A673 (cell line): ENCODE data around the gene STX8. TPM values are rescaled to one million over a fixed set of nuclear protein-coding genes. Genes with fewer than 3 reads are reported as not detected.

Source experiments
- BruUV-seq: library from RNA; stranded (reverse); fragments of 400-500 nt; replicated peaks from 2 replicates; lab custom pipeline; 2021; lab: Mats Ljungman, UMichigan
- CTCF ChIA-PET: fragments of 300-600 bp; sonication (Branson Sonifier 250); formaldehyde crosslinking; loops from one replicate; lab custom pipeline; 2022; ENCODE audit warnings: antibody characterized with exemption; lab: Charles Lee
- POLR2A ChIA-PET: fragments of 300-600 bp; sonication (Branson Sonifier 250); formaldehyde crosslinking; loops from one replicate; lab custom pipeline; 2022; ENCODE audit warnings: antibody characterized with exemption; ENCODE audit not compliant: low non-redundant PET; lab: Charles Lee
- DNase-seq: peaks from one replicate; pipeline ENCODE4 v3.0.0-alpha.2; 2015; ENCODE audit warnings: low spot score
- H3K27ac ChIP-seq: fragments of 200-600 bp; sonication (generic); 2 replicates; pipeline ENCODE4 v1.5.1; 2016; ENCODE audit warnings: mixed run types, low read depth, mild to moderate bottlenecking, mixed read lengths, antibody characterized with exemption, low read length; ENCODE audit not compliant: poor library complexity, severe bottlenecking
- H3K27me3 ChIP-seq: fragments of 200-600 bp; sonication (generic); replicated peaks from 2 replicates; pipeline ENCODE4 v1.6.1; 2017; ENCODE audit warnings: mixed run types, low read depth, mild to moderate bottlenecking, mixed read lengths, antibody characterized with exemption, low read length; ENCODE audit not compliant: insufficient read depth, poor library complexity
- H3K36me3 ChIP-seq: fragments of 200-600 bp; sonication (generic); 2 replicates; pipeline ENCODE4 v1.6.1; 2016; ENCODE audit warnings: mixed run types, mild to moderate bottlenecking, mixed read lengths, antibody characterized with exemption, low read length; ENCODE audit not compliant: insufficient read depth, poor library complexity, severe bottlenecking
- H3K4me1 ChIP-seq: fragments of 200-600 bp; sonication (generic); 2 replicates; pipeline ENCODE4 v1.6.1; 2017; ENCODE audit warnings: mixed run types, mild to moderate bottlenecking, mixed read lengths, antibody characterized with exemption, low read length; ENCODE audit not compliant: insufficient read depth, poor library complexity, severe bottlenecking
- H3K4me3 ChIP-seq: fragments of 200-600 bp; sonication (generic); 2 replicates; pipeline ENCODE4 v1.5.1; 2016; ENCODE audit warnings: low read depth, mixed run types, mild to moderate bottlenecking, mixed read lengths, low read length; ENCODE audit not compliant: poor library complexity, severe bottlenecking
- H3K9me3 ChIP-seq: fragments of 200-600 bp; sonication (generic); 2 replicates; pipeline ENCODE4 v1.6.1; 2016; ENCODE audit warnings: mixed run types, low read depth, mild to moderate bottlenecking, mixed read lengths, antibody characterized with exemption, low read length; ENCODE audit not compliant: poor library complexity, severe bottlenecking
- EZH2 ChIP-seq: fragments of 200-600 bp; sonication (generic); IDR thresholded peaks from 2 replicates; pipeline ENCODE4 v1.6.1; 2017; ENCODE audit warnings: borderline replicate concordance, low read depth, mild to moderate bottlenecking, mixed read lengths, antibody characterized with exemption, low read length; ENCODE audit not compliant: poor library complexity, severe bottlenecking
- intact Hi-C: fragments of 100-400 bp; cut with micrococcal nuclease; formaldehyde crosslinking; loops from one replicate; pipeline ENCODE4 v1.10.0; 2022; ENCODE audit not compliant: unreplicated experiment
- total RNA-seq: library from RNA; stranded (reverse); gene quantifications from 2 replicates; pipeline ENCODE4 v1.2.3, GENCODE V29; 2021
- TF ChIP-seq, protein P1 (sequence below): fragments of 300-800, 200-600 bp; sonication (generic); conservative IDR thresholded peaks from 2 replicates; pipeline ENCODE4 v1.5.1; 2017; ENCODE audit warnings: low read depth, mild to moderate bottlenecking, antibody characterized with exemption, low read length, moderate library complexity, mixed read lengths

STX8 gene
- total RNA-seq, 1 experiment from 2014 or later, result 51.4 TPM

DNA sequence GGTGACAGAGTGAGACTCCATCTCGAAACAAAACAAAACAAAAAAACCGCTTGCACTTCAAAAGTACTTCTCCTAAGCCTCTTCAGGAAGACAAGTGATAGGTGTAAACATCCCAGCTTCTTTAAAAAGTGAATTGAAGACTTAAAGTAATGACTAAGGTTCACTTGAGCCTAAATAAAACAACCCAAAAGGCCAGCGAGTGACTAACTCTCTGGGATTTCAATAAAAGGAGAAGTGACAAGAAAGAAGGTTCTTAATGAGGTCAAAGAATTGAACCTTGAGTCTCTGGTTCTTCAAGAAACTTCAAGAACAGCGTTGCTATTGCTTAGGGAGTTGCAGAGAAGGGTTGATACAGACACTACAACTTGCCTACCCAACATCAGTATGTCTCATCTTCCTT lies 42.2 kb downstream of the STX8 start:
- Histone ChIP-seq H3K9me3 (no peaks in the 10 kb centered on the region), H3K4me1 (peaks cover 11% of the 10 kb centered on the region), H3K27me3 (no peaks in the 10 kb centered on the region), H3K4me3 (no peak overlapping the region), H3K36me3 (no peaks in the 10 kb centered on the region), H3K27ac (no peak overlapping the region)
- no peak for DNase-seq
- ChIA-PET POLR2A (no interaction called here), CTCF (no interaction called here)
- BruUV-seq, result no TSS peak
- intact Hi-C loops, result no loop called here
- TF ChIP-seq, protein P1, sequence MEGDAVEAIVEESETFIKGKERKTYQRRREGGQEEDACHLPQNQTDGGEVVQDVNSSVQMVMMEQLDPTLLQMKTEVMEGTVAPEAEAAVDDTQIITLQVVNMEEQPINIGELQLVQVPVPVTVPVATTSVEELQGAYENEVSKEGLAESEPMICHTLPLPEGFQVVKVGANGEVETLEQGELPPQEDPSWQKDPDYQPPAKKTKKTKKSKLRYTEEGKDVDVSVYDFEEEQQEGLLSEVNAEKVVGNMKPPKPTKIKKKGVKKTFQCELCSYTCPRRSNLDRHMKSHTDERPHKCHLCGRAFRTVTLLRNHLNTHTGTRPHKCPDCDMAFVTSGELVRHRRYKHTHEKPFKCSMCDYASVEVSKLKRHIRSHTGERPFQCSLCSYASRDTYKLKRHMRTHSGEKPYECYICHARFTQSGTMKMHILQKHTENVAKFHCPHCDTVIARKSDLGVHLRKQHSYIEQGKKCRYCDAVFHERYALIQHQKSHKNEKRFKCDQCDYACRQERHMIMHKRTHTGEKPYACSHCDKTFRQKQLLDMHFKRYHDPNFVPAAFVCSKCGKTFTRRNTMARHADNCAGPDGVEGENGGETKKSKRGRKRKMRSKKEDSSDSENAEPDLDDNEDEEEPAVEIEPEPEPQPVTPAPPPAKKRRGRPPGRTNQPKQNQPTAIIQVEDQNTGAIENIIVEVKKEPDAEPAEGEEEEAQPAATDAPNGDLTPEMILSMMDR, result no peak
- no peak for TF ChIP-seq EZH2

DNA sequence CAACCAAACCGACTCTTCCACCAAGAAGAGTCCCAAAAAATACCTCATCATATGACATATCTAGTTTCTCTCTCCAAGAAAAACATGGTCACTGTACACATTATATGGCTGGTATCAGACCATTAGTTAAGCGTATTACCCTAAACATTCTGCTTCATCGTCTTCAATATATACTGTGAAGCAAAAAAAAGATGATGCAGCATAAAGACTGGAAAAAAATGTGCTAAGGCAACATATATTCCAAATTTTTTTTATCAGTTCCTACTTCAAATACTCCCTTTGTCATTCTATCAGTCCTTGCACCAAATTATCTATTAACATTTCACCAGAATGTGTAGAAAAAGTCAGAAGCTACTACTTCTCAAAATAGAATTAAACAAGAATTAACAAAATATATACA lies 42.9 kb downstream of the STX8 start:
- intact Hi-C loops, result no loop called here
- POLR2A ChIA-PET, result no interaction called here

DNA sequence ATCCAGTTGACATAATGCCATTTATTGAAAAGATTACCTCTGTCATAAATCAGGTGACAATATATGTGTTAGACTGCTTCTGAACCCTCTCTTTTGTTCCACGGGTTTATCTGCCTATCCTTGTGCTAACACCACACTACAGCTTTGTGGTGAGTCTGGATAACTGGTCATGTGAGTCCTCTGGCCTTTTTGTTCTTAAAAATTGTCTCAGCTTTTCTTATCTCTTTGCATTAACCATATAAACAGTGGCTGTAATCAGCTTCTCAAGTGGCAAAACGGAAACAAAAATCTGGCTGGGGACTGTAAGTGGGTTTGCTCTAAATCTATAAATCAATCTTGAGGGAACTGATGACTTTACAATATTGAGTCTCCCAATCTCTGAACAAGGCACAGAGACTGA lies 44.6 kb downstream of the STX8 start:
- no peak overlapping the region for H3K4me3 ChIP-seq
- H3K27ac ChIP-seq, result no peak overlapping the region
- H3K9me3 ChIP-seq, result no peaks in the 10 kb centered on the region
- TF ChIP-seq EZH2, result no peak
- TF ChIP-seq, protein P1, result no peak
- BruUV-seq, result no TSS peak
- CTCF ChIA-PET, result no interaction called here
- POLR2A ChIA-PET, result no interaction called here
- intact Hi-C loops, result no loop called here
- no peaks in the 10 kb centered on the region for H3K27me3 ChIP-seq
- no peaks in the 10 kb centered on the region for H3K36me3 ChIP-seq
- no peaks in the 10 kb centered on the region for H3K4me1 ChIP-seq
- DNase-seq, result no peak

More for the DNA sequence above, 42.9 kb downstream of the STX8 start:
- no TSS peak for BruUV-seq
- peaks cover 3% of the 10 kb centered on the region for H3K4me1 ChIP-seq
- H3K36me3 ChIP-seq, result no peaks in the 10 kb centered on the region
- H3K4me3 ChIP-seq, result no peak overlapping the region
- CTCF ChIA-PET, result no interaction called here
- DNase-seq, result no peak
- no peak overlapping the region for H3K27ac ChIP-seq
- H3K27me3 ChIP-seq, result no peaks in the 10 kb centered on the region
- H3K9me3 ChIP-seq, result no peaks in the 10 kb centered on the region
- TF ChIP-seq, protein P1, result no peak
- no peak for TF ChIP-seq EZH2
